Mucosa of rectum (tissue), 2 donors: Measurements from ENCODE around the gene CPT1C.

Experiments
- H3K27ac ChIP-seq, 2 donors: one replicate each; pipeline ENCODE4 v1.7.0; 2013; ENCODE audit warnings: inconsistent platforms in 2 of 2, low read depth in 2 of 2, low read length in 2 of 2
- H3K27me3 ChIP-seq, 2 donors: one replicate each; pipeline ENCODE4 v1.7.0; 2013; ENCODE audit warnings: low read length in 2 of 2; ENCODE audit not compliant: control insufficient read depth in 2 of 2, insufficient read depth in 2 of 2
- H3K36me3 ChIP-seq, 2 donors: one replicate each; pipeline ENCODE4 v1.7.0; 2013; ENCODE audit warnings: low read length in 2 of 2; ENCODE audit not compliant: control insufficient read depth in 2 of 2, insufficient read depth in 2 of 2
- H3K4me1 ChIP-seq, 2 donors: one replicate each; pipeline ENCODE4 v1.7.0; 2013; ENCODE audit warnings: low read length in 2 of 2, mild to moderate bottlenecking in 1 of 2; ENCODE audit not compliant: control insufficient read depth in 2 of 2, insufficient read depth in 2 of 2
- H3K4me3 ChIP-seq, 2 donors: one replicate each; pipeline ENCODE4 v1.7.0; 2013; ENCODE audit warnings: low read length in 2 of 2
- H3K9ac ChIP-seq, 2 donors: one replicate each; pipeline ENCODE4 v1.7.0; 2013; ENCODE audit warnings: low read length in 2 of 2, low read depth in 1 of 2, mild to moderate bottlenecking in 1 of 2
- H3K9me3 ChIP-seq, 2 donors: one replicate each; pipeline ENCODE4 v1.7.0; 2013; ENCODE audit warnings: low read length in 2 of 2; ENCODE audit not compliant: control insufficient read depth in 2 of 2
- donor health status: healthy.
- donor health status: Normal muscosa, but diverticular disease.

CPT1C gene

DNA sequence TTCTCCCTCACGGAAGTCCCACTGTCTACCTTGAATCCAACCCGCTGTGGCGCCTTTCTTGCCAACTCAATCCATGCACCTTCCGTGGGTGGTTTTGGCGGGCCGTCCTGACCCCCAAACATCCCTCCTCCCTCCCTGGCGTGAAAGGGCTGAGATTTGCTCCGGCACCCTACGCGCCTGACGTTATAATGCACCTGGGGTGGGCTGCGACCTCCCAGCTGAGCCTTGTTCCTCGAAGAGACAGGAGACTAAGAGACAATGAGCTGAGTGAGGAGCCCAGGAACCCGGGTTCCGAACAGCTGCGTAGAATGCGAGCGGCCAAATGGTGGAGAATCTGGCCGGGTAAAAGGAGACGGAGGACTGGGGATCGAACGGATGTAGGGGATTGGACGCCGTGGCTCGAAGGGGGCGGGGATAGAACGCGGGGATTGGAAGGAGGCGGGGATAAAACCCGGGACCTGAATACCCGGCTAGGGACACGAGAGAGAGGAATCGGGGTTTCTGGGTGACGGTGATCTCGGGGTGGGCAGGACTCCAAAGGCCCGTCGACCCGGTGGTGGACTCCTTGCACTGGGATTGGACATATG lies at the start of gene CPT1C:
Gene CPT1C (plus strand): TSS at position 461 of the 587 bp plus-strand sequence. CDS start 1,137 bp downstream, outside the sequence.
- peak within 1 kb of the TSS; percentile 48 to 59 for H3K4me3 ChIP-seq
- peak within 1 kb of the TSS in 1 of 2 donors; percentile 17 for H3K27ac ChIP-seq
- peak within 1 kb of the TSS; percentile 17 to 41 for H3K9ac ChIP-seq
- no peaks in the 10 kb centered on the region for H3K9me3 ChIP-seq
- H3K4me1 ChIP-seq: peaks cover 13 to 14% of the 10 kb centered on the region in 2 donors
- H3K27me3 ChIP-seq: peaks cover 10 to 14% of the 10 kb centered on the region in 2 donors
- peaks cover 6% of the 10 kb centered on the region in 2 donors for H3K36me3 ChIP-seq

DNA sequence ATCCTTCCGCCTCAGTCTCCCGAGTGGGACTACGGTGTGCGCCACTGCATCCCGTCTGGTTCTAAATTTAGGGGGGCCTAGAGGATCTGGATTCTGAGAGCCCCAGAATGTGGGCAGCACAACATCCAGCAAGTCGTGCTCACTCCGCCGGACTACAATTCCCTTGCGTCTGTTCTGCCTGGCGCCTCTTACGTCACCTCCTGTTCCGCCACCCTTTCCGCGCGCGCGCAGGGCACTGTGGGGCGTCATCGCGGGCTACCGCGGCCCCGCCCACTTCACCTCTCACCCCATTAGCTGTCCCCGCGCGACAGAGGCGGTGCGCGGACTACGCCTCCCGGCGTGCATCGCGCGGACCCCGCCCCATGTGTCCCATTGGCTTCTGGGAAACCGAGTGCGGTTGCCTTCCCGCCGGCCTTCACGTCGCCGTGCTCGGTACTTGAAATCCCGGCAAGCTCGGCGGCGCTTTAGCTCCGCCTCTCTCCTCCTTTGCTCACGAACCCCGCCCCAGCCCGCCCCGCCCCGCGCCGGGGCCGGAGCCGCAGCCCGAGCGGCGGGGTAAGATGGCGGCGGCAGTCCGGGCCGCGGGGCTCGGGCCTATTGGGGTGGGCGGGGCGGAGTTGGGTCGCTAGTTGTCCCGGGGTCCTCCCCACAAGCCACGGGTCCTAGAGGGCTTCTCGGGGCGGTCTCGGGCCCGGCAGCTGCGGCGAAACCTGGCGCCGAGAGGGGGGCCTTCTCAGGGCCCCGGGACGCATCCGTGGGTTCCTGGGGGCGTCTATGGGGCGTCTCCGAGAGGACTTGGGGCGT lies 49.0 kb upstream of the CPT1C start, which contains the start of gene SCAF1:
Gene SCAF1 (plus strand): TSS at position 522 of the 804 bp plus-strand sequence. CDS start 2,818 bp downstream, outside the sequence.
- peak within 1 kb of the TSS; percentile 94 to 99 for H3K9ac ChIP-seq

DNA sequence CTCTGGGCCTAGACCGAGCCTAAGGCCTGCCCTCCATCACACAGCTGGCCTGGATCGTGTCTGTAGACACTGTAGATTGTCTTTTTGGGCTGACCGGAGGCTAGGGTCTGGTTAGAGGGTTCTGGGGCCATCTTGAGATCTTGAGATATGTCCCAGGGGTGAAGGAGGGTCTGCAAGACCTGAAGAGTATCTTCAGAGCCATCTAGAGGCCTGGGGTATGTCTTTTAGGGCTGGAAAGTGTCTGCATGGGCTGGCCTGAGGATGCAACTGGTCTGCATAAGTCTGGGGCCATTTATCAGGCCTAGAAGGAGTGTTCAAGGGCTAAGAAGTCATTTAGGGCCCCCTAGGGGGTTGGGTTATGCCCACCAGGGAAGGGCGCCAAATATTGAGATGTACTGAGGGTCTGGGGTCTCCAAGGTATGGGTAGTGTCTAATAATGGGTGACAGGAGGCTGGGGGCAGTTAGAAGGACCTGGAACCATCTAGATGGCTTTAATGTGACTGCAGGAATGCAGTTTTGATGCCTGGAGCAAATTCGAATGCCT lies 48.4 kb upstream of the CPT1C start:
- Histone ChIP-seq H3K27me3 (no peaks in the 10 kb centered on the region), H3K36me3 (peaks cover 21 to 28% of the 10 kb centered on the region in 2 donors), H3K9ac (peak overlapping the region; percentile 87 to 98), H3K27ac (peak overlapping the region; percentile 90 to 99), H3K4me1 (peaks cover 33 to 38% of the 10 kb centered on the region in 2 donors), H3K4me3 (peak overlapping the region; percentile 73 to 98), H3K9me3 (no peaks in the 10 kb centered on the region)

More for the DNA sequence above, 49.0 kb upstream of the CPT1C start, which contains the start of gene SCAF1:
- peaks cover 14 to 21% of the 10 kb centered on the region in 2 donors for H3K36me3 ChIP-seq
- peak within 1 kb of the TSS; percentile 99 to 100 for H3K27ac ChIP-seq
- peaks cover 33 to 38% of the 10 kb centered on the region in 2 donors for H3K4me1 ChIP-seq
- H3K9me3 ChIP-seq: no peaks in the 10 kb centered on the region
- no peaks in the 10 kb centered on the region for H3K27me3 ChIP-seq
- peak within 1 kb of the TSS; percentile 74 to 98 for H3K4me3 ChIP-seq

DNA sequence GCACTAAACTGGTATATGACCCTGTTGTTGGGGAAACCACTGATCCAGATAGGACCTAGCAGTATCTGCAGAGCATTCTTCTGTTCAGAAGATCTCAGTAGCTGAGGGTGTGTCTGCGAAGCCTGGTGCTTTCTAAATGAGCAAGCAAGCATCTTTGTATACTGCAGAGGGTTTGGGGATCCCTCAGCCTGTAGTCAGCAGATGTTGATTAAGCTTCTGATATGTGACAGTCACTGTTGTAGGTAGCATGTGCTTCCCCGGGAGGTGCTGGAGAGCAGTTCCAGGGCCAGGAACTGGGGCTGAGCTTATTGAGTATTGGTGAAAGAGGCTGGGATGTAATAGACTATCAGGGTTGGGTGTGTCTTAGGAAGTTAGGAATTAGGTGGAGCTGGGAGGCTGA lies 47.5 kb upstream of the CPT1C start:
- Histone ChIP-seq H3K4me3 (no peak overlapping the region), H3K27ac (no peak overlapping the region)

DNA sequence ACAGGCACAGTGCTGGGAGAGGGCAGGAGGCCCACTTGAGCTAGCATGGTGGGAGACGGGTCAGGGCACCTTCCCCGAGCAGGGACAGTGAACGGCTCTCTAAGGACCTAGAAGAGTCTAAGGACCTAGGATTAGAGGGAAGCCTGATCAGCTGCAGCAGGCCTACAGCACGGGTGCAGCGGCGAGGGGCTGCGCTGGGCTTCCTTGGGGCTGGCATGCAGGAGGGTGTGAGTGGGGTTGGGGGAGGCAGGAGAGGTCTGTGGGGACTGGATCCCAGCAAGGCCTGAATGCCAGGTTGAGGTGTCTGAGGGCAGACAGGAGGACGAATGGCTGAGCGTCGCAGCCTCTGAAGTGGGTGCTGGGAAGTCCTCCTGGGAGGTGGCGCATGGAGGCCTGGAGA lies 45.3 kb upstream of the CPT1C start:
- Histone ChIP-seq H3K27me3 (no peaks in the 10 kb centered on the region), H3K4me1 (peaks cover 19 to 24% of the 10 kb centered on the region in 2 donors), H3K4me3 (no peak overlapping the region), H3K36me3 (peaks cover 36 to 42% of the 10 kb centered on the region in 2 donors), H3K27ac (no peak overlapping the region), H3K9ac (no peak overlapping the region), H3K9me3 (no peaks in the 10 kb centered on the region)

More for the DNA sequence above, 47.5 kb upstream of the CPT1C start:
- Histone ChIP-seq H3K27me3 (no peaks in the 10 kb centered on the region), H3K9me3 (no peaks in the 10 kb centered on the region), H3K9ac (peak overlapping the region in 1 of 2 donors; percentile 2), H3K36me3 (peaks cover 22 to 28% of the 10 kb centered on the region in 2 donors), H3K4me1 (peaks cover 30 to 31% of the 10 kb centered on the region in 2 donors)

DNA sequence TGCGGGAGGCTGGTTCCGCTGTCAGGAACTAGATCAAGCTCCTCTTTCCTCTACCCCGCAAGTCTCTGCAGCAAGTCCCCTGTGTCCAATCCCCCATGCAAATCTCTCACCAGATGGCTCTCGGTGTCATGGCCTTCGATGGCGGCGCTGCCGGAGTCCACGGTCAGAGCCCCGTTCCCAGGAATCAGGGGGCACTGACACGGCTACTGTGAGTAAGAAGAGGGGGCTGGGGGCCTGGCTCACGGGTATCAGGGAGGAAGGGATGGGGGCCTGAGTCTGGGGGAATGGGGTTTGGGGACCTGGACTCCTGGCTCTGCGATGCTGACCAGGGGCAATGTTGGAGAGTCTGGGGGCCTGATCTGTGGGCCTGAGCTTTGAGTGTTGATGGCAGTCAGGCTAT lies 44.9 kb upstream of the CPT1C start:
- peaks cover 39 to 44% of the 10 kb centered on the region in 2 donors for H3K36me3 ChIP-seq
- H3K4me1 ChIP-seq: peaks cover 17 to 20% of the 10 kb centered on the region in 2 donors
- no peaks in the 10 kb centered on the region for H3K27me3 ChIP-seq
- H3K4me3 ChIP-seq: no peak overlapping the region
- H3K9me3 ChIP-seq: no peaks in the 10 kb centered on the region
- H3K27ac ChIP-seq: no peak overlapping the region
- H3K9ac ChIP-seq: no peak overlapping the region

DNA sequence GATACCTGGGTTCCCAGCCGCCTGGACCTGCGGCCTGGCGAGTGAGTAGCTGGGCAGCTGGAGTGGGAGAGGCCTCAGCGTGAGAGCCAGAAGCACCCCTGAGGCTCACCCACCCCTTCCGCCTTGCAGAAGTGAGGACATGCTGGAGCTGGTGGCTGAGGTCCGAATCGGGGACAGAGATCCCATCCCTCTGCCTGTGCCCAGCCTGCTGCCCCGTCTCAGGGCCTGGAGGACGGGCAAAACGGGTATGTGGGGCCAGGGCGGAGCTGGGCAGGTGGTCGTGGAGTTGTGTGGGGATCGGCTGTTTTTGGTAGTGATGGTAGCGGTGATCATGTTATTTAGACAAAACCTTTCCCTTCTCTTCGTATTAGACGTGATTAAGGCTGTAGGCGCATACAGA lies 44.3 kb upstream of the CPT1C start:
- no peak overlapping the region for H3K27ac ChIP-seq
- H3K36me3 ChIP-seq: peaks cover 42 to 44% of the 10 kb centered on the region in 2 donors
- H3K9me3 ChIP-seq: no peaks in the 10 kb centered on the region
- H3K4me1 ChIP-seq: peaks cover 14% of the 10 kb centered on the region in 2 donors
- H3K27me3 ChIP-seq: no peaks in the 10 kb centered on the region
- no peak overlapping the region for H3K4me3 ChIP-seq
- no peak overlapping the region for H3K9ac ChIP-seq

DNA sequence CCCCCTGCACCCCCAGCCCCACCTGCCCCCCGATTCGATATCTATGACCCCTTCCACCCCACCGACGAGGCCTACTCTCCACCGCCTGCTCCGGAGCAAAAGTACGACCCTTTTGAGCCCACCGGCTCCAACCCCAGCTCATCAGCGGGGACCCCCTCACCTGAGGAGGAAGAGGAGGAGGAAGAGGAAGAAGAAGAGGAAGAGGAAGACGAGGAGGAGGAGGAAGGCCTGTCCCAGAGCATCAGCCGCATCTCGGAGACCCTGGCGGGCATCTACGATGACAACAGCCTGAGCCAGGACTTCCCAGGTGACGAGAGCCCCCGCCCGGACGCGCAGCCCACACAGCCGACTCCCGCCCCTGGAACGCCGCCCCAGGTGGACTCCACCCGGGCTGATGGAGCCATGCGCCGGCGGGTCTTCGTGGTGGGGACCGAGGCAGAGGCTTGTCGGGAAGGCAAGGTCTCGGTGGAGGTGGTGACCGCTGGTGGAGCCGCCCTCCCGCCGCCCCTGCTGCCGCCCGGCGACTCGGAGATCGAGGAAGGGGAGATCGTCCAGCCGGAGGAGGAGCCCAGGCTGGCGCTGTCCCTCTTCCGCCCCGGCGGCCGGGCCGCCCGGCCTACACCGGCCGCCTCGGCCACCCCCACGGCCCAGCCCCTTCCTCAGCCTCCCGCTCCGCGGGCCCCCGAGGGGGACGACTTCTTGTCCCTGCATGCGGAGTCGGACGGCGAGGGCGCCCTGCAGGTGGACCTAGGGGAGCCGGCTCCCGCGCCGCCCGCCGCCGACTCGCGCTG lies 39.7 kb upstream of the CPT1C start:
- Histone ChIP-seq H3K4me3 (no peak overlapping the region), H3K27ac (no peak overlapping the region), H3K36me3 (peaks cover 62 to 68% of the 10 kb centered on the region in 2 donors), H3K27me3 (no peaks in the 10 kb centered on the region), H3K9me3 (no peaks in the 10 kb centered on the region), H3K4me1 (no peaks in the 10 kb centered on the region), H3K9ac (no peak overlapping the region)

DNA sequence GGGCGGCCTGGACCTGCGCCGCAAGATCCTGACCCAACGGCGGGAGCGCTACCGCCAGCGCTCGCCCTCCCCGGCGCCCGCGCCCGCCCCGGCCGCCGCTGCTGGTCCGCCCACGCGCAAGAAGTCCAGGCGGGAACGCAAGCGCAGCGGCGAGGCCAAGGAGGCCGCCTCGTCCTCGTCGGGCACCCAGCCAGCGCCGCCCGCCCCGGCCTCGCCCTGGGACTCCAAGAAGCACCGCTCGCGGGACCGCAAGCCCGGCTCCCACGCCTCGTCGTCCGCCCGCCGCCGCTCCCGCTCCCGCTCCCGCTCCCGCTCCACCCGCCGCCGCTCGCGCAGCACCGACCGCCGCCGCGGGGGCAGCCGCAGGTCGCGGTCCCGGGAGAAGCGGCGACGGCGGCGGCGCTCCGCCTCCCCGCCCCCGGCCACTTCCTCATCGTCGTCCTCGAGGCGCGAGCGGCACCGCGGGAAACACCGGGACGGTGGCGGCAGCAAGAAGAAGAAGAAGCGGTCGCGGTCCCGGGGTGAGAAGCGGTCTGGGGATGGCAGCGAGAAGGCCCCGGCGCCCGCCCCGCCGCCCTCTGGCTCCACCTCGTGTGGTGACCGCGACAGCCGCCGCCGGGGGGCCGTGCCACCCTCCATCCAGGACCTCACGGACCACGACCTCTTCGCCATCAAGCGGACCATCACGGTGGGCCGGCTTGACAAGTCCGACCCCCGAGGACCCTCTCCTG lies 38.9 kb upstream of the CPT1C start:
- H3K4me1 ChIP-seq: no peaks in the 10 kb centered on the region
- no peaks in the 10 kb centered on the region for H3K27me3 ChIP-seq
- no peaks in the 10 kb centered on the region for H3K9me3 ChIP-seq
- H3K27ac ChIP-seq: no peak overlapping the region
- H3K36me3 ChIP-seq: peaks cover 62 to 63% of the 10 kb centered on the region in 2 donors
- no peak overlapping the region for H3K9ac ChIP-seq
- H3K4me3 ChIP-seq: no peak overlapping the region
